GM12878 (cell line): Measurements from ENCODE around the gene C10orf71. TPM values are rescaled to one million over a fixed set of nuclear protein-coding genes. Genes with fewer than 3 reads are reported as not detected.

Experiments
- CEBPB ChIP-seq, 2 experiments: fragments of 150-350 bp in 1 of 2; IDR thresholded peaks; 2 replicates each; pipeline ENCODE4 v1.6.1; 2012 to 2014; ENCODE audit warnings: low read depth in 2 of 2, low read length in 2 of 2, borderline replicate concordance in 1 of 2, inconsistent platforms in 1 of 2
- CHD4 ChIP-seq: fragments of 200-600 bp; sonication (generic); IDR thresholded peaks from 2 replicates; pipeline ENCODE4 v1.6.1; 2016; ENCODE audit warnings: mild to moderate bottlenecking
- FOS ChIP-seq: IDR thresholded peaks from 3 replicates; pipeline ENCODE4 v1.6.1; 2011; ENCODE audit warnings: borderline replicate concordance; ENCODE audit not compliant: insufficient read length; ENCODE audit errors: extremely low read depth
- FOXM1 ChIP-seq: IDR thresholded peaks from 2 replicates; pipeline ENCODE4 v1.6.1; 2012; ENCODE audit warnings: low read depth, mild to moderate bottlenecking, inconsistent platforms, low read length, moderate library complexity
- IRF4 ChIP-seq: IDR thresholded peaks from 2 replicates; pipeline ENCODE4 v1.6.1; 2011; ENCODE audit warnings: low read depth, low read length
- MTA2 ChIP-seq: fragments of 450-650 bp; IDR thresholded peaks from 2 replicates; pipeline ENCODE4 v1.6.1; 2016; ENCODE audit warnings: low read depth, mild to moderate bottlenecking, moderate library complexity
- NFIC ChIP-seq: IDR thresholded peaks from 2 replicates; pipeline ENCODE4 v1.6.1; 2012; ENCODE audit warnings: low read depth, mild to moderate bottlenecking, inconsistent platforms, low read length, moderate library complexity
- POU2F2 ChIP-seq: IDR thresholded peaks from 3 replicates; pipeline ENCODE4 v1.6.1; 2011; ENCODE audit warnings: low read depth, mild to moderate bottlenecking, low read length, borderline replicate concordance
- RELA ChIP-seq: fragments of 450-650 bp; IDR thresholded peaks from 2 replicates; pipeline ENCODE4 v1.8.0; 2014; ENCODE audit warnings: borderline replicate concordance; ENCODE audit not compliant: partially characterized antibody
- RUNX3 ChIP-seq: IDR thresholded peaks from 2 replicates; pipeline ENCODE4 v1.6.1; 2012; ENCODE audit warnings: low read length, inconsistent platforms
- SIN3A ChIP-seq: IDR thresholded peaks from 2 replicates; pipeline ENCODE4 v1.6.1; 2012; ENCODE audit warnings: low read depth, low read length, improper control_type of control experiment
- SMAD1 ChIP-seq: fragments of 450-650 bp; IDR thresholded peaks from 2 replicates; pipeline ENCODE4 v1.6.1; 2018; ENCODE audit warnings: mild to moderate bottlenecking, low read depth; ENCODE audit not compliant: partially characterized antibody
- SPI1 ChIP-seq: IDR thresholded peaks from 2 replicates; pipeline ENCODE4 v1.6.1; 2011; ENCODE audit warnings: low read depth, mild to moderate bottlenecking, low read length, moderate library complexity, borderline replicate concordance; ENCODE audit not compliant: insufficient read depth
- polyA plus RNA-seq, 11 experiments: library from polyadenylated mRNA; depleted of rRNA in 4 of 11; unstranded in 6 of 11; stranded (reverse) in 5 of 11; fragments of >200 nt; fragmentation: Nextera tagmentation in 4 of 11; fragmentation: Illumina TruSeq in 1 of 11; extraction: Ambion mirVana in 4 of 11; extraction: Trizol in 1 of 11; gene quantifications; 1 replicate in 1 of 11; 2 replicates in 10 of 11; pipeline versions ENCODE4 v1.2.1 to v1.2.3, GENCODE V29; 2011 to 2016; ENCODE audit warnings: inconsistent platforms in 2 of 11, missing spikeins in 2 of 11, low read depth in 1 of 11
- total RNA-seq, 4 experiments: library from RNA; depleted of rRNA in 3 of 4; stranded (reverse); fragments of >200 nt in 3 of 4; fragmentation: Illumina TruSeq in 1 of 4; extraction: Trizol in 1 of 4; gene quantifications; 2 replicates each; pipeline versions ENCODE4 v1.2.1 to v1.2.3, GENCODE V29; 2013 to 2021
- TF ChIP-seq, protein P1 (sequence below): fragments of 450-650 bp; conservative IDR thresholded peaks from 2 replicates; pipeline ENCODE4 v1.6.1; 2017; ENCODE audit warnings: mild to moderate bottlenecking, moderate library complexity
- TF ChIP-seq, protein P2 (sequence below): fragments of 450-650 bp; IDR thresholded peaks from 2 replicates; pipeline ENCODE4 v1.6.1; 2018; ENCODE audit warnings: borderline replicate concordance, mild to moderate bottlenecking; ENCODE audit not compliant: partially characterized antibody
- TF ChIP-seq, protein P3 (sequence below): fragments of 450-650 bp; IDR thresholded peaks from 2 replicates; pipeline ENCODE4 v1.6.1; 2017; ENCODE audit warnings: borderline replicate concordance
- TF ChIP-seq, protein P4 (sequence below): fragments of 450-650 bp; IDR thresholded peaks from 2 replicates; pipeline ENCODE4 v1.6.1; 2016; ENCODE audit warnings: mild to moderate bottlenecking
- TF ChIP-seq, protein P5 (sequence below): fragments of 450-650 bp; IDR thresholded peaks from 2 replicates; pipeline ENCODE4 v1.6.1; 2016; ENCODE audit warnings: mild to moderate bottlenecking, moderate library complexity, borderline replicate concordance

C10orf71 gene
- total and polyA plus RNA-seq, 10 of the 15 experiments (the other 5 are each of a cell fraction or from before 2014, with no cell fraction given): not detected

DNA sequence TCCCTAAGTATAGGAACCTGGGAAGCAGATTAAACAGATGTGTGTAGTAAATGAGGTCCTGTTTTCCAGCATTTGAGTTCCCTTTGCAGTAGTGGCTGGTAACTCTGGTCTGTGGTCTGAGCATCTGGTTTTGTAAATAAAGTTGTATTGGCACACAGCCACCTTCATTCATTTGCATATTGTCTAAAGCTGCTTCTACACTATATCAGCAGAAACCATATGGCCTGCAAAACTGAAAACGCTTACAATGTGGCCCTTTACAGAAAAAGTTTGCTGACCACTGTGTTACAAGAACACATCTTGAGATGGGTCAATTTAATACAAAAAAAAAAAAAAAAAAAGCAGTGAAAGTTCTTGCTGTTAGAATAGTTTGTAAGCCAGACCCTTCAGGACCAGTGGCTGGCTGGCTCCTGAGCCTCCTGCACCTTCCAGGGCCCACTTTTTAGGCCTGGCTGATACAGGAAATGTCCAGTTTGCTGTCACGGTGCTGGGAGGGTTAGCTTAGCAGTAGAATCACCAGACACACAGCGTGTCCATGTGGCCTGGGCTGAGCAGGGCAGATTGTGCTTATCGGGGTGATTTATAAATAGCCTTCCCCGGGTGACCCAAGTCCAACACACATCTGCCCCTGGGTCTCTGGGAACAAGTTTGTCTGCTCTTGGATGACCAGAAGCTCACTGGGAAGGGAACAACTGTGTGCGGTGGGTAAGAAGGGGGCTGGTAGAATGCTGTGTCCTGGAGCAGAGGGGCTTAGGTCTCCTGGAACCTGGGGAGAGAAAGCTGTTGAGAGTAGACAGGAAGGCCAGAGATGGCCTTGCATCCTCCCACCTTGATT, 1.4 kb downstream of the C10orf71 start (continued):
- TF ChIP-seq, protein P1, sequence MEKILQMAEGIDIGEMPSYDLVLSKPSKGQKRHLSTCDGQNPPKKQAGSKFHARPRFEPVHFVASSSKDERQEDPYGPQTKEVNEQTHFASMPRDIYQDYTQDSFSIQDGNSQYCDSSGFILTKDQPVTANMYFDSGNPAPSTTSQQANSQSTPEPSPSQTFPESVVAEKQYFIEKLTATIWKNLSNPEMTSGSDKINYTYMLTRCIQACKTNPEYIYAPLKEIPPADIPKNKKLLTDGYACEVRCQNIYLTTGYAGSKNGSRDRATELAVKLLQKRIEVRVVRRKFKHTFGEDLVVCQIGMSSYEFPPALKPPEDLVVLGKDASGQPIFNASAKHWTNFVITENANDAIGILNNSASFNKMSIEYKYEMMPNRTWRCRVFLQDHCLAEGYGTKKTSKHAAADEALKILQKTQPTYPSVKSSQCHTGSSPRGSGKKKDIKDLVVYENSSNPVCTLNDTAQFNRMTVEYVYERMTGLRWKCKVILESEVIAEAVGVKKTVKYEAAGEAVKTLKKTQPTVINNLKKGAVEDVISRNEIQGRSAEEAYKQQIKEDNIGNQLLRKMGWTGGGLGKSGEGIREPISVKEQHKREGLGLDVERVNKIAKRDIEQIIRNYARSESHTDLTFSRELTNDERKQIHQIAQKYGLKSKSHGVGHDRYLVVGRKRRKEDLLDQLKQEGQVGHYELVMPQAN: no peak
- TF ChIP-seq POU2F2 (peak; percentile 90; the same call in 2 of the 3 replicates), MTA2 (0 out of 2 replicates have a peak, but pooled peaks have one; percentile 16), FOXM1 (no peak), SMAD1 (peak; percentile 69), SPI1 (no peak), IRF4 (no peak), RUNX3 (peak; percentile 52; the same call in 1 of the 2 replicates), SIN3A (no peak), FOS (no peak), NFIC (no peak), CEBPB (IDR thresholded peaks at IDR 0.05; ENCODE audit: borderline replicate concordance in 1 of 2, low read depth in 2 of 2, low read length in 2 of 2) (no peak), RELA (no peak), CHD4 (no peak)
- TF ChIP-seq, protein P2, sequence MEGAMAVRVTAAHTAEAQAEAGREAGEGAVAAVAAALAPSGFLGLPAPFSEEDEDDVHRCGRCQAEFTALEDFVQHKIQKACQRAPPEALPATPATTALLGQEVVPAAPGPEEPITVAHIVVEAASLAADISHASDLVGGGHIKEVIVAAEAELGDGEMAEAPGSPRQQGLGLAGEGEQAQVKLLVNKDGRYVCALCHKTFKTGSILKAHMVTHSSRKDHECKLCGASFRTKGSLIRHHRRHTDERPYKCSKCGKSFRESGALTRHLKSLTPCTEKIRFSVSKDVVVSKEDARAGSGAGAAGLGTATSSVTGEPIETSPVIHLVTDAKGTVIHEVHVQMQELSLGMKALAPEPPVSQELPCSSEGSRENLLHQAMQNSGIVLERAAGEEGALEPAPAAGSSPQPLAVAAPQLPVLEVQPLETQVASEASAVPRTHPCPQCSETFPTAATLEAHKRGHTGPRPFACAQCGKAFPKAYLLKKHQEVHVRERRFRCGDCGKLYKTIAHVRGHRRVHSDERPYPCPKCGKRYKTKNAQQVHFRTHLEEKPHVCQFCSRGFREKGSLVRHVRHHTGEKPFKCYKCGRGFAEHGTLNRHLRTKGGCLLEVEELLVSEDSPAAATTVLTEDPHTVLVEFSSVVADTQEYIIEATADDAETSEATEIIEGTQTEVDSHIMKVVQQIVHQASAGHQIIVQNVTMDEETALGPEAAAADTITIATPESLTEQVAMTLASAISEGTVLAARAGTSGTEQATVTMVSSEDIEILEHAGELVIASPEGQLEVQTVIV: no peak
- TF ChIP-seq, protein P3, sequence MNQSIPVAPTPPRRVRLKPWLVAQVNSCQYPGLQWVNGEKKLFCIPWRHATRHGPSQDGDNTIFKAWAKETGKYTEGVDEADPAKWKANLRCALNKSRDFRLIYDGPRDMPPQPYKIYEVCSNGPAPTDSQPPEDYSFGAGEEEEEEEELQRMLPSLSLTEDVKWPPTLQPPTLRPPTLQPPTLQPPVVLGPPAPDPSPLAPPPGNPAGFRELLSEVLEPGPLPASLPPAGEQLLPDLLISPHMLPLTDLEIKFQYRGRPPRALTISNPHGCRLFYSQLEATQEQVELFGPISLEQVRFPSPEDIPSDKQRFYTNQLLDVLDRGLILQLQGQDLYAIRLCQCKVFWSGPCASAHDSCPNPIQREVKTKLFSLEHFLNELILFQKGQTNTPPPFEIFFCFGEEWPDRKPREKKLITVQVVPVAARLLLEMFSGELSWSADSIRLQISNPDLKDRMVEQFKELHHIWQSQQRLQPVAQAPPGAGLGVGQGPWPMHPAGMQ: no peak
- TF ChIP-seq, protein P4, sequence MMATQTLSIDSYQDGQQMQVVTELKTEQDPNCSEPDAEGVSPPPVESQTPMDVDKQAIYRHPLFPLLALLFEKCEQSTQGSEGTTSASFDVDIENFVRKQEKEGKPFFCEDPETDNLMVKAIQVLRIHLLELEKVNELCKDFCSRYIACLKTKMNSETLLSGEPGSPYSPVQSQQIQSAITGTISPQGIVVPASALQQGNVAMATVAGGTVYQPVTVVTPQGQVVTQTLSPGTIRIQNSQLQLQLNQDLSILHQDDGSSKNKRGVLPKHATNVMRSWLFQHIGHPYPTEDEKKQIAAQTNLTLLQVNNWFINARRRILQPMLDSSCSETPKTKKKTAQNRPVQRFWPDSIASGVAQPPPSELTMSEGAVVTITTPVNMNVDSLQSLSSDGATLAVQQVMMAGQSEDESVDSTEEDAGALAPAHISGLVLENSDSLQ: no peak
- TF ChIP-seq, protein P5, sequence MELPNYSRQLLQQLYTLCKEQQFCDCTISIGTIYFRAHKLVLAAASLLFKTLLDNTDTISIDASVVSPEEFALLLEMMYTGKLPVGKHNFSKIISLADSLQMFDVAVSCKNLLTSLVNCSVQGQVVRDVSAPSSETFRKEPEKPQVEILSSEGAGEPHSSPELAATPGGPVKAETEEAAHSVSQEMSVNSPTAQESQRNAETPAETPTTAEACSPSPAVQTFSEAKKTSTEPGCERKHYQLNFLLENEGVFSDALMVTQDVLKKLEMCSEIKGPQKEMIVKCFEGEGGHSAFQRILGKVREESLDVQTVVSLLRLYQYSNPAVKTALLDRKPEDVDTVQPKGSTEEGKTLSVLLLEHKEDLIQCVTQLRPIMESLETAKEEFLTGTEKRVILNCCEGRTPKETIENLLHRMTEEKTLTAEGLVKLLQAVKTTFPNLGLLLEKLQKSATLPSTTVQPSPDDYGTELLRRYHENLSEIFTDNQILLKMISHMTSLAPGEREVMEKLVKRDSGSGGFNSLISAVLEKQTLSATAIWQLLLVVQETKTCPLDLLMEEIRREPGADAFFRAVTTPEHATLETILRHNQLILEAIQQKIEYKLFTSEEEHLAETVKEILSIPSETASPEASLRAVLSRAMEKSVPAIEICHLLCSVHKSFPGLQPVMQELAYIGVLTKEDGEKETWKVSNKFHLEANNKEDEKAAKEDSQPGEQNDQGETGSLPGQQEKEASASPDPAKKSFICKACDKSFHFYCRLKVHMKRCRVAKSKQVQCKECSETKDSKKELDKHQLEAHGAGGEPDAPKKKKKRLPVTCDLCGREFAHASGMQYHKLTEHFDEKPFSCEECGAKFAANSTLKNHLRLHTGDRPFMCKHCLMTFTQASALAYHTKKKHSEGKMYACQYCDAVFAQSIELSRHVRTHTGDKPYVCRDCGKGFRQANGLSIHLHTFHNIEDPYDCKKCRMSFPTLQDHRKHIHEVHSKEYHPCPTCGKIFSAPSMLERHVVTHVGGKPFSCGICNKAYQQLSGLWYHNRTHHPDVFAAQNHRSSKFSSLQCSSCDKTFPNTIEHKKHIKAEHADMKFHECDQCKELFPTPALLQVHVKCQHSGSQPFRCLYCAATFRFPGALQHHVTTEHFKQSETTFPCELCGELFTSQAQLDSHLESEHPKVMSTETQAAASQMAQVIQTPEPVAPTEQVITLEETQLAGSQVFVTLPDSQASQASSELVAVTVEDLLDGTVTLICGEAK: peak; percentile 92
- TF ChIP-seq, all 136 proteins: peak for 7
